GM23338 (cell line): ENCODE results near the gene SLIT1.

Experiments
- POLR2AphosphoS5 ChIP-seq: IDR thresholded peaks from 2 replicates; pipeline ENCODE4 v1.6.1; 2016; ENCODE audit warnings: antibody characterized with exemption, low read depth
- TF ChIP-seq, protein P1 (sequence below), 2 experiments: fragments of 200-600 bp in 1 of 2; sonication (generic) in 1 of 2; conservative IDR thresholded peaks; 2 replicates each; pipeline versions ENCODE4 v1.5.1 to v1.6.1; 2016 to 2017; ENCODE audit warnings: antibody characterized with exemption in 2 of 2, low read depth in 2 of 2, mild to moderate bottlenecking in 2 of 2, moderate library complexity in 1 of 2

DNA sequence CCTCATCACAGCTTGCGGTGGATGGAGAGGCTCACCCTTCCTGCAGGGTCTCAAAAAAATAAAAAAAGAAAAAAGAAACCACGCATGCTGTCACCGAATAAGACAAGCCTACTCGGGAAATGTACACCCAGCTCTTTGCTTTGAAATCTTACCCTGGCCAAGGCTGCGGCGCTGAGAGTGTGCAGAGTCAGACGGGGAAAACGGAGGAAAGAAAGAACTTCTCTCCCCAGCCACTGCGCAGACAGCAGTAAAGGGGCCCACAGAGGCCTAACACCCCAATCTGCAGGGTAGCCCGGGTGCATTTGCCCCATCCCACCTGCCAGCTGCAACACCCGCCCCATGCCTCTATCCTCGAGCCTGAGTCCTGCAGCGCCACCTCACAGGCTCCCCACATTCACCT lies 14.8 kb downstream of the SLIT1 start:
- TF ChIP-seq, protein P1, sequence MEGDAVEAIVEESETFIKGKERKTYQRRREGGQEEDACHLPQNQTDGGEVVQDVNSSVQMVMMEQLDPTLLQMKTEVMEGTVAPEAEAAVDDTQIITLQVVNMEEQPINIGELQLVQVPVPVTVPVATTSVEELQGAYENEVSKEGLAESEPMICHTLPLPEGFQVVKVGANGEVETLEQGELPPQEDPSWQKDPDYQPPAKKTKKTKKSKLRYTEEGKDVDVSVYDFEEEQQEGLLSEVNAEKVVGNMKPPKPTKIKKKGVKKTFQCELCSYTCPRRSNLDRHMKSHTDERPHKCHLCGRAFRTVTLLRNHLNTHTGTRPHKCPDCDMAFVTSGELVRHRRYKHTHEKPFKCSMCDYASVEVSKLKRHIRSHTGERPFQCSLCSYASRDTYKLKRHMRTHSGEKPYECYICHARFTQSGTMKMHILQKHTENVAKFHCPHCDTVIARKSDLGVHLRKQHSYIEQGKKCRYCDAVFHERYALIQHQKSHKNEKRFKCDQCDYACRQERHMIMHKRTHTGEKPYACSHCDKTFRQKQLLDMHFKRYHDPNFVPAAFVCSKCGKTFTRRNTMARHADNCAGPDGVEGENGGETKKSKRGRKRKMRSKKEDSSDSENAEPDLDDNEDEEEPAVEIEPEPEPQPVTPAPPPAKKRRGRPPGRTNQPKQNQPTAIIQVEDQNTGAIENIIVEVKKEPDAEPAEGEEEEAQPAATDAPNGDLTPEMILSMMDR (conservative IDR thresholded peaks at IDR 0.05; ENCODE audit: low read depth in 2 of 2) = no peak
- no peak for TF ChIP-seq POLR2AphosphoS5
